Measurements from ENCODE around the gene UBE2D4.

DNA sequence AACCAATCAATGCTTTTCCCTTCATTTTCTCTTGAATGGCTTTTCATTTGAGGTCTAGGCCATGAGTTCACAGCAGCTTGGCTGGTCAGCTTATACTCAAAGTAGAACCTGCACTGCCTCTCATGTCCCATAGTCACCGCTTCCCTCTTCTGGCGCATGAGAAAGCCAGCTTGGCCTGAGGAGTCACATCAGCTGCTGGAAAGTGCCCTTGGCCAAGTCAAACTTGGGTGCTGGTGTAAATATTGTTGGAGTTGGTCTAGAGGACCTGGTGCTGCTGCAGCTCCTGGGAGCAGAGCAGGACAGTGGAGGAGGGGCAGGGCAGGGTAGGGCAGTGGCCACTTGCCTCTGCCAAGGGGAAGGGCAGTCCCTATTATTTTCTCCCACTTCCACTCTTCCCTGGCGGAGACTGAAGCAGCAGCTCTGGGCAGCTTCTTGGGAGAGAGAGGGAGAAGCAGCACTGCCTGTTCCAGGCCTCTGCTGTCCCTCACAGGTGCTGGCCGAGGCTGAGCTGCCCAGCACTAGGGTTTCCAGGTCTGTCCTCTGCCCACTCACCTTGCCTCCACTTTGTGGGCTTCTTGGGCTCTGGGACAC, 12.8 kb downstream of the UBE2D4 start:
- TF ChIP-seq, protein P1, sequence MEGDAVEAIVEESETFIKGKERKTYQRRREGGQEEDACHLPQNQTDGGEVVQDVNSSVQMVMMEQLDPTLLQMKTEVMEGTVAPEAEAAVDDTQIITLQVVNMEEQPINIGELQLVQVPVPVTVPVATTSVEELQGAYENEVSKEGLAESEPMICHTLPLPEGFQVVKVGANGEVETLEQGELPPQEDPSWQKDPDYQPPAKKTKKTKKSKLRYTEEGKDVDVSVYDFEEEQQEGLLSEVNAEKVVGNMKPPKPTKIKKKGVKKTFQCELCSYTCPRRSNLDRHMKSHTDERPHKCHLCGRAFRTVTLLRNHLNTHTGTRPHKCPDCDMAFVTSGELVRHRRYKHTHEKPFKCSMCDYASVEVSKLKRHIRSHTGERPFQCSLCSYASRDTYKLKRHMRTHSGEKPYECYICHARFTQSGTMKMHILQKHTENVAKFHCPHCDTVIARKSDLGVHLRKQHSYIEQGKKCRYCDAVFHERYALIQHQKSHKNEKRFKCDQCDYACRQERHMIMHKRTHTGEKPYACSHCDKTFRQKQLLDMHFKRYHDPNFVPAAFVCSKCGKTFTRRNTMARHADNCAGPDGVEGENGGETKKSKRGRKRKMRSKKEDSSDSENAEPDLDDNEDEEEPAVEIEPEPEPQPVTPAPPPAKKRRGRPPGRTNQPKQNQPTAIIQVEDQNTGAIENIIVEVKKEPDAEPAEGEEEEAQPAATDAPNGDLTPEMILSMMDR (conservative IDR thresholded peaks at IDR 0.05; ENCODE audit: low read depth, low read length), result no peak
- TF ChIP-seq EZH2 (IDR thresholded peaks at IDR 0.05; ENCODE audit: borderline replicate concordance, low read depth, low read length, poor library complexity, severe bottlenecking), result no peak
